HepG2 (cell line): Measurements from ENCODE around the gene SRRM3. TPM values are rescaled to one million over a fixed set of nuclear protein-coding genes. Genes with fewer than 3 reads are reported as not detected.
"Not testable (repeated sequence)": the region's sequence is repeated elsewhere in the genome, so short reads cannot be mapped to it uniquely, and the experiment has no call there.

Experiments
- ATAC-seq: fragments of 200-7000 bp; cut with Tn5 transposase; 3 replicates; pipeline ENCODE4 v1.9.1; 2020; ENCODE audit warnings: mild to moderate bottlenecking, moderate library complexity
- BruUV-seq: library from RNA; stranded (reverse); fragments of 400-500 nt; replicated peaks from 2 replicates; lab custom pipeline; 2021; lab: Mats Ljungman, UMichigan
- CTCF ChIA-PET: fragments of 300-600 bp; formaldehyde crosslinking; extraction: SDS; loops from one replicate; lab custom pipeline; 2021; ENCODE audit warnings: low total read pairs, inconsistent platforms, low intra/inter-chr PET ratio; lab: Yijun Ruan, JAX
- POLR2A ChIA-PET: fragments of 350-600 bp; sonication (Branson Sonifier 250); formaldehyde crosslinking; loops from one replicate; lab custom pipeline; 2020; ENCODE audit warnings: antibody characterized with exemption, inconsistent platforms; lab: Yijun Ruan, JAX
- DNase-seq: peaks from one replicate; pipeline ENCODE4 v3.0.0-alpha.2; 2015; ENCODE audit warnings: low spot score
- FAIRE-seq: peaks from 3 replicates; lab custom pipeline; 2011; peaks lifted over from hg19 to GRCh38; lab: Jason Lieb, UNC
- H2AFZ ChIP-seq: one replicate; pipeline ENCODE4 v1.6.1; 2011; ENCODE audit warnings: low read length, inconsistent platforms
- H3K27ac ChIP-seq: fragments of 300-600 bp; 3 replicates; pipeline ENCODE4 v1.8.0; 2011; ENCODE audit warnings: mixed run types, mild to moderate bottlenecking, mixed read lengths, low read length, inconsistent platforms; ENCODE audit not compliant: insufficient read depth; ENCODE audit errors: extremely low read length
- H3K27me3 ChIP-seq, 2 experiments: fragments of 200-600 bp in 1 of 2; 2 replicates in 1 of 2; 3 replicates in 1 of 2; pipeline versions ENCODE4 v1.6.0 to v1.8.0; 2011; ENCODE audit warnings: low read length in 2 of 2, mild to moderate bottlenecking in 2 of 2, moderate library complexity in 2 of 2, inconsistent platforms in 1 of 2; ENCODE audit not compliant: insufficient read depth in 2 of 2, control insufficient read depth in 1 of 2
- H3K36me3 ChIP-seq, 2 experiments: fragments of 200-600 bp in 1 of 2; replicated peaks in 1 of 2; 2 replicates in 1 of 2; 3 replicates in 1 of 2; pipeline versions ENCODE4 v1.5.1 to v1.8.0; 2011; ENCODE audit warnings: low read length in 2 of 2, inconsistent platforms in 1 of 2; ENCODE audit not compliant: insufficient read depth in 2 of 2, control insufficient read depth in 1 of 2
- H3K4me1 ChIP-seq: 2 replicates; pipeline ENCODE4 v1.5.1; 2012; ENCODE audit warnings: low read length, inconsistent platforms; ENCODE audit not compliant: insufficient read depth
- H3K4me2 ChIP-seq: 2 replicates; pipeline ENCODE4 v1.6.0; 2011; ENCODE audit warnings: low read depth, low read length, inconsistent platforms
- H3K4me3 ChIP-seq, 3 experiments: fragments of 200-600 bp in 1 of 3; sonication (generic), shearing (Covaris generic) in 1 of 3; replicated peaks in 1 of 3; 2 replicates each; pipeline ENCODE4 v1.5.1; 2011 to 2016; ENCODE audit warnings: low read length in 3 of 3, inconsistent platforms in 2 of 3, low read depth in 2 of 3, mild to moderate bottlenecking in 2 of 3, control low read depth in 1 of 3, mixed read lengths in 1 of 3; ENCODE audit not compliant: insufficient read depth in 1 of 3
- H3K79me2 ChIP-seq: one replicate; pipeline ENCODE4 v1.6.1; 2011; ENCODE audit warnings: low read length, inconsistent platforms; ENCODE audit not compliant: insufficient read depth
- H3K9ac ChIP-seq: 2 replicates; pipeline ENCODE4 v1.6.0; 2011; ENCODE audit warnings: mild to moderate bottlenecking, low read depth, low read length, inconsistent platforms; ENCODE audit not compliant: insufficient read depth
- H3K9me3 ChIP-seq: 2 replicates; pipeline ENCODE4 v1.5.1; 2012; ENCODE audit warnings: mild to moderate bottlenecking, low read length
- H4K20me1 ChIP-seq: 2 replicates; pipeline ENCODE4 v1.6.0; 2011; ENCODE audit warnings: inconsistent platforms, mild to moderate bottlenecking, low read length, moderate library complexity; ENCODE audit not compliant: insufficient read depth
- DZIP1 ChIP-seq: sonication (generic); formaldehyde crosslinking; IDR thresholded peaks from 2 replicates; pipeline ENCODE4 v1.5.0; 2020; ENCODE audit warnings: mild to moderate bottlenecking, missing genetic modification reagents
- SP2 ChIP-seq: sonication (generic); formaldehyde crosslinking; IDR thresholded peaks from 2 replicates; pipeline ENCODE4 v1.5.1; 2020; ENCODE audit warnings: mild to moderate bottlenecking, missing genetic modification reagents
- TAF1 ChIP-seq: sonication (generic); formaldehyde crosslinking; IDR thresholded peaks from 2 replicates; pipeline ENCODE4 v1.4.0; 2020; ENCODE audit warnings: missing genetic modification reagents
- ZKSCAN5 ChIP-seq: sonication (generic); formaldehyde crosslinking; IDR thresholded peaks from 2 replicates; pipeline ENCODE4 v1.5.1; 2020; ENCODE audit warnings: mild to moderate bottlenecking, missing genetic modification reagents
- ZNF274 ChIP-seq: sonication (generic); formaldehyde crosslinking; IDR thresholded peaks from 2 replicates; pipeline ENCODE4 v1.5.1; 2020; ENCODE audit warnings: mild to moderate bottlenecking, missing genetic modification reagents
- WGBS: methylation state at CpG from one replicate; pipeline ENCODE4 v1.1.6; 2017; ENCODE audit warnings: low lambda C conversion rate; 5-methylcytosine and 5-hydroxymethylcytosine counted together
- in situ Hi-C: cut with HindIII; loops from 2 replicates; pipeline ENCODE4 v1.10.0; 2017; ENCODE audit warnings: low pct_unique_long_range_greater_than_20kb; ENCODE audit not compliant: extremely low pct_ligation_motif_present
- intact Hi-C: fragments of 100-400 bp; cut with micrococcal nuclease; formaldehyde crosslinking; loops from one replicate; pipeline ENCODE4 v1.10.0; 2022; ENCODE audit not compliant: unreplicated experiment
- polyA plus RNA-seq, 8 experiments: library from polyadenylated mRNA; depleted of rRNA in 3 of 8; stranded (reverse) in 7 of 8; unstranded in 1 of 8; fragments of >200 nt; fragmentation: Illumina TruSeq in 4 of 8; extraction: Trizol in 4 of 8; gene quantifications; 2 replicates each; pipeline versions ENCODE4 v1.2.1 to v1.2.3, GENCODE V29; 2011 to 2016; ENCODE audit warnings: low read depth in 4 of 8, missing spikeins in 1 of 8, mixed read lengths in 1 of 8; ENCODE audit not compliant: insufficient read depth in 1 of 8
- total RNA-seq, 5 experiments: library from RNA; depleted of rRNA; stranded (reverse); fragments of >200 nt; fragmentation: Illumina TruSeq; extraction: Trizol; gene quantifications; 2 replicates each; pipeline ENCODE4 v1.2.3, GENCODE V29; 2016; ENCODE audit warnings: low read depth in 1 of 5

The SRRM3 gene
- total and polyA plus RNA-seq, 2 of the 13 experiments (the other 11 are each of a cell fraction or from before 2014, with no cell fraction given), result 0.13 to 0.54 TPM

GRCh38 chr7:76292213-76292573, 90.5 kb downstream of the SRRM3 start (continued):
- no peak for TF ChIP-seq SP2
- TF ChIP-seq ZNF274, result no peak
- 0 out of 2 replicates have a peak, but pooled peaks have one; percentile 4 for TF ChIP-seq TAF1
- TF ChIP-seq ZKSCAN5 (CRISPR knock-in tag), result no peak
- TF ChIP-seq DZIP1 (CRISPR knock-in tag), result no peak

GRCh38 chr7:76292911-76293310, 91.2 kb downstream of the SRRM3 start:
- H3K9ac ChIP-seq, DNase-seq, FAIRE-seq, BruUV-seq, H3K4me3 ChIP-seq, H3K36me3 ChIP-seq, H3K27ac ChIP-seq, ATAC-seq, H4K20me1 ChIP-seq, intact Hi-C loops, H3K27me3 ChIP-seq, H2AFZ ChIP-seq, H3K4me2 ChIP-seq, H3K9me3 ChIP-seq, in situ Hi-C loops, H3K79me2 ChIP-seq: not testable (repeated sequence)
- POLR2A ChIA-PET, result interaction anchor here (0.9 to 2.6 kb wide), 6 partner anchors 12 to 66 kb away, joined by 3 to 56 read pairs (median 10); partner anchors contain the start of genes HSPB1 and YWHAG
- 71% methylated on average over 5 of the region's 5 CpGs for WGBS
- peaks cover 65% of the 10 kb centered on the region for H3K4me1 ChIP-seq
- CTCF ChIA-PET, result interaction anchor here (8.6 kb wide), 1 partner anchor 20 kb away, joined by 179 read pairs; no protein-coding TSS in a partner anchor
